Measurements from ENCODE around the gene TUBA4B. TPM values are rescaled to one million over a fixed set of nuclear protein-coding genes. Genes with fewer than 3 reads are reported as not detected.
A peak's percentile ranks its signal among the peaks of the same experiment; 100 is the strongest.

The TUBA4B gene
- total RNA-seq, 1 donor from 2014 or later, result not detected

DNA sequence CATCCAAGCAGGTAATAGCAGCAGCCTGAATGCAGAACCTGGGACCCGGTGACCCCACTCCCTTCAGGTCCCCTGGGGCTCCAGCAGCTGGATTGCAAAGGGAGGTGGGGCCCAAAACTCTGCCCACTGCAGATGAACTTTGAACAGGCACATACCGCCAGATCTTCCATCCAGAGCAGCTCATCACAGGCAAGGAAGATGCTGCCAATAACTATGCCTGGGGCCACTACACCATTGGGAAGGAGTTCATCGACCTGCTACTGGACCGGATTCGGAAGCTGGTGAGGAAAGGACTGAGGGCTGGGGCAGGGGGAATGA is 17.0 kb downstream of the TUBA4B start:
- Histone ChIP-seq H3K4me3 (no peak overlapping the region), H3K4me1 (peaks cover 19% of the 10 kb centered on the region), H3K27me3 (ENCODE audit: low read depth) (no peaks in the 10 kb centered on the region), H3K9me3 (replicated peaks) (no peaks in the 10 kb centered on the region), H3K27ac (replicated peaks) (peak overlapping the region; percentile 25), H3K36me3 (no peaks in the 10 kb centered on the region)
- TF ChIP-seq, protein P1, sequence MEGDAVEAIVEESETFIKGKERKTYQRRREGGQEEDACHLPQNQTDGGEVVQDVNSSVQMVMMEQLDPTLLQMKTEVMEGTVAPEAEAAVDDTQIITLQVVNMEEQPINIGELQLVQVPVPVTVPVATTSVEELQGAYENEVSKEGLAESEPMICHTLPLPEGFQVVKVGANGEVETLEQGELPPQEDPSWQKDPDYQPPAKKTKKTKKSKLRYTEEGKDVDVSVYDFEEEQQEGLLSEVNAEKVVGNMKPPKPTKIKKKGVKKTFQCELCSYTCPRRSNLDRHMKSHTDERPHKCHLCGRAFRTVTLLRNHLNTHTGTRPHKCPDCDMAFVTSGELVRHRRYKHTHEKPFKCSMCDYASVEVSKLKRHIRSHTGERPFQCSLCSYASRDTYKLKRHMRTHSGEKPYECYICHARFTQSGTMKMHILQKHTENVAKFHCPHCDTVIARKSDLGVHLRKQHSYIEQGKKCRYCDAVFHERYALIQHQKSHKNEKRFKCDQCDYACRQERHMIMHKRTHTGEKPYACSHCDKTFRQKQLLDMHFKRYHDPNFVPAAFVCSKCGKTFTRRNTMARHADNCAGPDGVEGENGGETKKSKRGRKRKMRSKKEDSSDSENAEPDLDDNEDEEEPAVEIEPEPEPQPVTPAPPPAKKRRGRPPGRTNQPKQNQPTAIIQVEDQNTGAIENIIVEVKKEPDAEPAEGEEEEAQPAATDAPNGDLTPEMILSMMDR (IDR thresholded peaks at IDR 0.05; ENCODE audit: borderline replicate concordance), result no peak
- DNase-seq, result no peak
- intact Hi-C loops (cut with micrococcal nuclease), result no loop called here

DNA sequence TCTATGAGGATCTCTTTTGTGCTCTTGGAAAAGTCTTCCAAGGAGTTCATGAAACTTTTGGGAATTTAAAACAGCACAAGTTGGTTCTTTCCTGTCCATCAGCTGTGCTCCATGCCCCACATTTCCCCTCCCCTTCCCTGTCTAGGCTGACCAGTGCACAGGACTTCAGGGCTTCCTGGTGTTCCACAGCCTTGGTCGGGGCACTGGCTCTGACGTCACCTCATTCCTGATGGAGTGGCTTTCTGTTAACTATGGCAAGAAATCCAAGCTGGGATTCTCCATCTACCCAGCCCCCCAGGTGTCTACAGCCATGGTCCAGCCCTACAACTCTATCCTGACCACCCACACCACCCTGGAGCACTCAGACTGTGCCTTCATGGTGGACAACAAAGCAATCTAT is 18.0 kb downstream of the TUBA4B start:
- H3K27ac ChIP-seq (replicated peaks), result no peak overlapping the region
- peaks cover 19% of the 10 kb centered on the region for H3K4me1 ChIP-seq
- H3K27me3 ChIP-seq (ENCODE audit: low read depth), result no peaks in the 10 kb centered on the region
- no peaks in the 10 kb centered on the region for H3K9me3 ChIP-seq (replicated peaks)
- no peaks in the 10 kb centered on the region for H3K36me3 ChIP-seq
- no peak for DNase-seq
- no peak overlapping the region for H3K4me3 ChIP-seq
- intact Hi-C loops (cut with micrococcal nuclease), result no loop called here
- TF ChIP-seq, protein P1 (IDR thresholded peaks at IDR 0.05; ENCODE audit: borderline replicate concordance), result no peak

DNA sequence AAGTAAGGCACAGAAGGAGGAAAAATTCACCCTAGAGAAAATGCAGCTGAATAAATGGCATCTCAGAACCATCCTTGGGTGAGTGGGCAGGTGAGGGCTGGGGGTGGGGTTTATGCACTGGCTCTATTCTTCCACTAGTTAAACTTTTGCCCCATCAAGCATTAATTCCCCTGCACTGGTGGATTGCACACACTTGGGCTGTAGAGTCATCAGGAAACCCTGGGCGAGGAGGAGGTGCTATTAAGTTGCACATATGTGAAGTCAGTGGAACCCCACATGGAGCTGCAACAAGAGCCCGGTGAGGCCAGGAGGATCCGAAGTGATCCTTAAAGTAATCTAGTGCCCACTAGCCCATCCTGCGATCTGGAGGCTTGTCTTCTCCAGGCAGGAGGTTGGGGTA is 19.3 kb downstream of the TUBA4B start:
- Histone ChIP-seq H3K9me3 (replicated peaks) (no peaks in the 10 kb centered on the region), H3K4me1 (peaks cover 21% of the 10 kb centered on the region), H3K27ac (replicated peaks) (no peak overlapping the region), H3K27me3 (ENCODE audit: low read depth) (no peaks in the 10 kb centered on the region), H3K4me3 (no peak overlapping the region), H3K36me3 (no peaks in the 10 kb centered on the region)
- DNase-seq, result no peak
- intact Hi-C loops (cut with micrococcal nuclease), result no loop called here
- TF ChIP-seq, protein P1 (IDR thresholded peaks at IDR 0.05; ENCODE audit: borderline replicate concordance), result no peak

GRCh38 chr2:219272995-219273394 is 20.0 kb downstream of the TUBA4B start:
- H3K4me3 ChIP-seq, result no peak overlapping the region
- no peaks in the 10 kb centered on the region for H3K36me3 ChIP-seq
- H3K27me3 ChIP-seq (ENCODE audit: low read depth), result no peaks in the 10 kb centered on the region
- TF ChIP-seq, protein P1 (IDR thresholded peaks at IDR 0.05; ENCODE audit: borderline replicate concordance), result no peak
- H3K9me3 ChIP-seq (replicated peaks), result no peaks in the 10 kb centered on the region
- no peak for DNase-seq
- peaks cover 28% of the 10 kb centered on the region for H3K4me1 ChIP-seq
- intact Hi-C loops (cut with micrococcal nuclease), result no loop called here
- H3K27ac ChIP-seq (replicated peaks), result no peak overlapping the region

GRCh38 chr2:219273937-219274336 is 20.9 kb downstream of the TUBA4B start:
- intact Hi-C loops (cut with micrococcal nuclease), result no loop called here
- Histone ChIP-seq H3K4me3 (no peak overlapping the region), H3K27me3 (ENCODE audit: low read depth) (no peaks in the 10 kb centered on the region), H3K27ac (replicated peaks) (peak overlapping the region; percentile 91), H3K9me3 (replicated peaks) (no peaks in the 10 kb centered on the region), H3K4me1 (peaks cover 37% of the 10 kb centered on the region), H3K36me3 (no peaks in the 10 kb centered on the region)
- TF ChIP-seq, protein P1 (IDR thresholded peaks at IDR 0.05; ENCODE audit: borderline replicate concordance), result no peak
- no peak for DNase-seq
